GDM1 (cell line): Measurements from ENCODE around the gene NDUFS3.
"Not testable (repeated sequence)": the region's sequence is repeated elsewhere in the genome, so short reads cannot be mapped to it uniquely, and the experiment has no call there.

Experiments
- DNase-seq: peaks from one replicate; lab custom pipeline; 2025; lab: John Stamatoyannopoulos, UW

The NDUFS3 gene

DNA sequence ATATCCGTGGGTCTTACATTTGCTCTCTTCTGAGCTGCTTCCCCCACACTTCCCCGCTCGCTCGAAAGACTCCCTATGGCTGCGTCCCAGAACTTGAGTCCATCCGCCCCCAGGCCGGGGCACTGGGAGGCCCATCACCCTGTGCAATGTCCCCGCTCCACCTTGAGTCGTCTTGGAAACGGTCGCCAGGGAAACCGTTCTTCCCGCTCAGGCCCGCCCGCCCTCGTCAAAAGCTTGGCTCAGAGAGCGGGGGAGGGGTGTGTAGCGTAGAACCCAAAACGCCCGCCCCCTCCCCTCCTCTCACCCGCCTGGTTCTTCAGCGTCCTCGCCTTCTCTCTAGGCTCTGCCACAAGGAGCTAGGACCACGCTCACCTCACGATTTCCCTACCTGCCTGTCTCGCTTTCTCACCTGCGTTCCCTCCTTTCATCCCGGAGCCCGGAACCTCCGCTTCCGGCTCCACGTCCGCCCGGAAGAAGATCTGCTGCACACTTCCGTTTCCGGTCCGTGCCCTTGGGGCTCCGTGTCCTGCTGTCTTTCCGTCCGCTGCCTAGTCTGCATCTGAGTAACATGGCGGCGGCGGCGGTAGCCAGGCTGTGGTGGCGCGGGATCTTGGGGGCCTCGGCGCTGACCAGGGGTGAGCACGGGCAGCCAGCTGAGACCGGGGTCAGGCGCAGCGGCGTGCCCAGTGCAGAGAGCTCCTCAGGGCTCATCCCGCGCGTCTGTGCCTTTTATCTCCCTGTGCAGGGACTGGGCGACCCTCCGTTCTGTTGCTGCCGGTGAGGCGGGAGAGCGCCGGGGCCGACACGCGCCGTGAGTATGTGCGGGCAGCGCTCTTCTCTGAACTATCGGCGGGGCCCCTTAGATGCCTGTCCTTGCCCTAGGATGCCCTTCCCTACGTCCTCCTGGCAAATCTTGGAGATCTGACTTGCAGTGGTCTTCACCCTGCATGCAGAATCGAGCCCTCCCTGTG is at the start of gene NDUFS3, which contains the start of gene KBTBD4:
Gene NDUFS3, plus strand, starts transcription at position 551 of the 971 bp plus-strand sequence. Its CDS starts 18 bp downstream, at position 569.
Gene KBTBD4, minus strand, starts transcription at position 447 of the 971 bp plus-strand sequence. Its CDS starts 19 bp downstream, at position 428.
- DNase-seq = peak; percentile 82

DNA sequence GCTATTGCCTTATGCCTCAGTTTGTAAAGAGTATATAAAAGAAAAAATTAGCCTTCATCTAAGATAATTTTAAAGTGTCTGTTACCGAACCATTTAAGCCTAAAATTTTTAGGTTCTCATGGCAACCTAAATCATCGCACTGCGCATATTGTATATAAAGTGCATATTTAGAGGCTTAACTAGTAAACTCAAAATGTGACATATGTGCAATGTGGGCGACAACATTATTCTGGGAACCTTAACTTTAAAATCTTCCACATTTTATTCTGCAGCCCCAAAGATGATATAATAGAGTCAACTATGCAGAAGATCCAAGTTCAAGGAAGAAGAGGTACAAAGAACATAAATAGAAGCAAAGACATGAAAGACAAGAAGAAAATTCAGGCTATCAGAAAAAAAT is 48.9 kb upstream of the NDUFS3 start:
- no peak for DNase-seq

DNA sequence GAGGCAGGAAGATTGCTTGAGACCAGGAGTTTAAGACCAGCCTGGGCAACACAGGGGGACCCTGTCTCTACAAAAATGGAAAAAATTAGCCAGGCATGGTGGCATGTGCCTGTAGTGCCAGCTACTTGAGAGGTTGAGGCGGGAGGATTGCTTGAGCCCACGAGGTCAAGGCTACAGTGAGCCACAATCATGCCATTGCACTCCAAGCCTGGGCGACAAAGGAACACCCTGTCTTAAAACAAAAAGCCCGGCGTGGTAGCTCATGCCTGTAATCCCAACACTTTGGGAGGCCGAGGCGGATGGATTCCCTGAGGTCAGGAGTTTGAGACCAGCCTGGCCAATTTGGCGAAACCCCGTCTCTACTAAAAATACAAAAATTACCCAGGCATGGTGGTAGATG is 48.2 kb upstream of the NDUFS3 start:
- not testable (repeated sequence) for DNase-seq

- DNase-seq = no peak
Observed at GRCh38 chr11:47531666-47532065, 47.2 kb upstream of the NDUFS3 start.

GRCh38 chr11:47532597-47533213 is 46.2 kb upstream of the NDUFS3 start:
- no peak for DNase-seq

DNA sequence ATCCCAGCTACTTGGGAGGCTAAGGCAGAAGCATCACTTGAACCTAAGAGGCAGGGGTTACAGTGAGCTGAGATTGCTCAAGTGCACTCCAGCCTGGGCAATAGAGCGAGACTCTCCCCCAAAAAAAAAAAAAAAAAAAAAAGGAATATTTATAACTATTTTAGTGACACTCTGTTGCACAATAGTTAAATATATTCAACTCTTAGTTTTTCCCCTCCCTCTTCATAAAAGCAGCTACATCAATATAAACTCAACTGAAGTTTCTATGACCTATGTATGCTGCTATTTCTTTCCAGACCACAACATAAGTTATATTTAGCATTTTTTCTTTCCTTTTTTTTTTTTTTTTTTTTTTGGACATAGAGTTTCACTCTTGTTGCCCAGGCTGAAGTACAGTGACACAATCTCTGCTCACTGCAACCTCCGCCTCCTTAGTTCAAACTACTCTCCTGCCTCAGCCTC is 45.2 kb upstream of the NDUFS3 start:
- DNase-seq = no peak

GRCh38 chr11:47534704-47535251 is 44.1 kb upstream of the NDUFS3 start:
- DNase-seq = no peak

DNA sequence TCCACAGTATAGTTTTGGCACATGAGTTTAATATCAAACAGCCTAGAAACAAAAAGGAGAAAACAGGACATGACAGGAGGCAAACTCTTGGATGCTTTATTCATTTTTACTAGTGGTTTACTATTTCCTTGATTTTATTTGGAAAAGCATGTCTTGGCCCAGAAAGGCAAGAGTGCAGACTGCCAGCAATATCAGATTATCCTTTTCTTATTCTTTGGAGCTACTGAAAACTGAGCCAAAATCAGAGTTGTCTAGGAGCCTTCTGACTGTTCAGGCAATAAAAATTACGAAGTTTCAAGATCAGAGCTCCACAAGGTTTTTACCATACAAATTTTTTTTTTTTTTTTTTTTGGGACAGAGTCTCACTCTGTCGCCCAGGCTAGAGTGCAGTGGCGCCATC is 42.0 kb upstream of the NDUFS3 start:
- no peak for DNase-seq

DNA sequence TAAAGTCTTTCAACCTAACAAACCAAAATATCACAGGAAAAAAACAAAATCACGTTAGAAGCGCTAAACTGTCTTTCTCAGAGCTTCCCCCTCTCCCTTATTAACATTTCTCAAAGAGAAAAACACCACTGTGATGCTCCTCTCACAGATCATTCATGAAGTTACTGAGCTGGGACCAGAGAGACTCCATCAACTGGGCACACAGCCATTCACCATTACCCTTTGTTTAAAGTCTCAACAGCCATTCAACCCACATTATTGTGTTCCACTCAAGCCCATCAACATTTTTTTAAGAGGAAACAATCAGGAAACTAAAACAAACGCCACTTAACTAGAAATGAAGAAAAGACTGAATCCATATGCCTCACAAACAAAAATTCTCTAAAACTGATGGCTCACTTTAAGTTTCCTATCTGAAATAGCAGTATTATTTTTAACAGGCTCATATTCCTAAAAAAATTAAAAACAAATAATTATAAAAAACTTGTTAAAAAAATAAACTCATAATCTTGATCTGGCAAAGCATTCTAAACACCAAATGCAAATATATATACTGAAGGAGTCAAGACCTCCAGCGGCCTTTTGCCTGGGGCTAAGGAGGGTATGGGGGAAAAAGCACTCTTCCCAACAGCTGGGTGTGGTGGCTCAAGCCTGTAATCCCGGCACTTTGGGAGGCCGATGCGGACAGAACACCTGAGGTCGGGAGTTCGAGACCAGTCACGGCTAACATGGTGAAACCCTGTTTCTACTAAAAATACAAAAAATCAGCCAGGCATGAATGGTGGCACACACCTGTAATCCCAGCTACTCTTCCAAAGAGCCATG is 39.9 kb upstream of the NDUFS3 start:
- DNase-seq = no peak

DNA sequence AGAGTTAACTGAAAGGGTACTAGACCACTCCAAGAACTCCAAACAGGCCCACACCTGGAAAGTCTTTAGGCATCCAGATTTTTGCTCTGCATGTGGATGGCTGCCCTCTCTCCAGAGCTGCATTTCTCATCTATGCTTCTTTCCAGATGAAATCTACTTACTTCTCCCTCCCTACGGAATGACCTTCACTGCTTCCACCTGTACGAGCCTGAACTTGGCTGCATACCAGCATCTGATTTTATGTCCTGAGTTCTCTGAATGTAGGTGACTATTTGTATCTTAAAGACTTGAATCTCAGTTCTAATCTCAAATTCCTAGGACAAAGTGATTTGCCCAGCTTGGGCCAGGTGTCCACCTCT is 39.2 kb upstream of the NDUFS3 start:
- no peak for DNase-seq

DNA sequence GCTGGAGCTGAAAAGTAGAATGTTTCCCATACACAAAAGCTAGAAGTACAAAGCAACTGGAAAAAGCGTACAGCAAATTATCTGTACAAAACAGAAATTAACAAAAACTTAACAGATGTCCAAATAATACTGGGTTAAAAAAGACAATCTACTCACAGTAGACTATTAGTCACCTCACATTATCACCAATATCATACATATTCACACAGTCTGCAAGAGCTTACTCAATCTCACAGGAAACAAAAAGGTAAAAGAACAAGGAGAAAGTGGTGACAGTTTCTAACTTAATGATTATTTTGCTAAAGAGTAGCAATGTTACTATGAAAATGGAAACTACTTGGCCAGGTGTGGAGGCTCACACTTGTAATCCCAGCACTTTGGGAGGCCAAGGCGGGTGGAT is 37.8 kb upstream of the NDUFS3 start:
- no peak for DNase-seq

GRCh38 chr11:47545298-47545697 is 33.6 kb upstream of the NDUFS3 start:
- DNase-seq = no peak

DNA sequence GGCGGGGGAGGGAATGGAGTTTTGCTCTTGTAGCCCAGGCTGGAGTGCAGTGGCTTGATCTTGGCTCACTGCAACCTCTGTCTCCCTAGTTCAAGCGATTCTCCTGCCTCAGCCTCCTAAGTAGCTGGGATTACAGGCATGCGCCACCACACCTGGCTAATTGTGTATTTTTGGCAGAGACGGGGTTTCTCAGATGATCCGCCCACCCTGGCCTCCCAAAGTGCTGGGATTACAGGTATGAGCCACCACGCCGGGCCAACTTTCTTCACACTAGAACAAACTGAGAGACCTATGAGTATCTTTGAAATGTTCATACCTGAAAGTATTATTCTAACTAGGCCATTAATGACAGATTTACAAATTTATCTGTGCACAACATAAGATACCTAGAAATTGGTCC is 32.6 kb upstream of the NDUFS3 start:
- not testable (repeated sequence) for DNase-seq

- no peak for DNase-seq
Observed at GRCh38 chr11:47550288-47551047, 28.4 kb upstream of the NDUFS3 start.

DNA sequence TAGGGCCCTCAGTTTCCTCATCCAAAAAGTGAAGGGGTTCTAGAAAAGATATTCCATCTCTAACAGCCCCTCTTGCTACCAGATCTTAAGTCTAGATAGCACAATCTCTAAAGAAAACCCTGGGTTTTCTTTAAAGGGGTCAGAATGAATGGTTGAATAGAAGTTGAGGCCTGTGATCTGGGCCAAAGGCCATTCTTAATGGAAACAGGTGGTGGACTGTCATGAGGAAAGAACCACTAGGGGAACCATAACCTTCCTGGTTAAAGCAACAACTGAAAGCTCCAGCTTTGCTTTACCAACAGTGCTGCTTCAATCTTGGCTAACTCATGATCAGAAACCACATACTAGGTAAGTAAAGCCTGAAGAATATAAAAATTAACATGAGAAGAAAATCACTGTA is 27.8 kb upstream of the NDUFS3 start:
- DNase-seq = no peak

GRCh38 chr11:47552056-47552565 is 26.8 kb upstream of the NDUFS3 start:
- no peak for DNase-seq

DNA sequence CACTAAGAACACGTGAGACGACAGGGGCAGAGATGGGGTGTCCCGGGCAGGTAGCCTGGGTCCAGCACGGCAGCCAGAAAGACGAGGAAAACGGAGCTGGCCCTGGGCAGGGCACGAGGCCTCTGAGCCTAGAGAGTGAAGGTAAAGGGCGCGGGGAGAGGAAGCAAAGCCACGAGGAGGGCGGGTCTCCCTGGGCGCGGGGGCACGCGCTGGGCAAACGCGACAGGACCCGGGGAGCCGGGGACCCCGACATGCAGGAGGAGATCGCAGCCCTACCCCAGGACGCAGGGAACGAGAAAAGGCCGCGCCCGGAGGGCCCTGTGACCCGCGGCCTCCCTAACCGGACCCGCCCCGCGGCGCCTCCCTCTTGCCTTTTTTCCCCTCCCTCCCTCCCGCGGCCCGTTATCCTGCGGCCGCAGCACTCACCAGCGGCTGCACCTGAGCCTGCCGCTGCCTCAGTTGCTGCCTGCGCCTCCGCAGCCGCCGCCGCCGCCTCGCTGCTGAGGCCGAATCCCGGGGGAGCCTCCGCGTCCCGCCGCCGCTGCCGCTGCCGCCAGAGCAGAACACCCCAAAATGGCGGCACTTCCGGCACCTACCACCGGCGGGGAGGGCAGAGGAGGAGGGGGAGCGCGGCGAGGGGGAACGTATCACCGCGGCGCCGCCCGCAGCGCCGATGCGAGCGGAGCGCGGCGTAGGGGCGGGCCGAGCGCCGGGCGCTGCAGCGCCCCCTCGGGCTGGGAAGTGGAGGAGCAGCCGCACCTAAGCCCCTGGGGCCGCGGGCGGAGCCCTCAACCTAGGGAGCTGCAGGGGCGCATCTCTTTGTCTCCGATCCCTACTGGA is 26.1 kb upstream of the NDUFS3 start, which contains the start of gene CELF1:
Gene CELF1, minus strand, starts transcription at position 567 of the 840 bp plus-strand sequence. CDS start 53,609 bp downstream, outside the sequence.
- DNase-seq = peak; percentile 90

- no peak for DNase-seq
Observed at GRCh38 chr11:47553406-47553743, 25.5 kb upstream of the NDUFS3 start.

GRCh38 chr11:47557004-47557403 is 21.9 kb upstream of the NDUFS3 start:
- not testable (repeated sequence) for DNase-seq

GRCh38 chr11:47558695-47559094 is 20.2 kb upstream of the NDUFS3 start:
- DNase-seq = no peak
